Fibroblast of mammary gland (primary cell): ENCODE measurements around the gene CIT.

Experiments used
- DNase-seq: peaks from one replicate; pipeline ENCODE4 v3.0.0-alpha.2; 2010; ENCODE audit warnings: low read depth
- H3K4me3 ChIP-seq: 2 replicates; pipeline ENCODE4 v1.5.1; 2011; ENCODE audit warnings: low read depth, mild to moderate bottlenecking, low read length, moderate library complexity; ENCODE audit not compliant: control insufficient read depth
- TF ChIP-seq, protein P1 (sequence below): conservative IDR thresholded peaks from 2 replicates; pipeline ENCODE4 v1.5.1; 2011; ENCODE audit warnings: low read depth, low read length, inconsistent platforms; ENCODE audit not compliant: control insufficient read depth, insufficient read depth

The CIT gene

DNA sequence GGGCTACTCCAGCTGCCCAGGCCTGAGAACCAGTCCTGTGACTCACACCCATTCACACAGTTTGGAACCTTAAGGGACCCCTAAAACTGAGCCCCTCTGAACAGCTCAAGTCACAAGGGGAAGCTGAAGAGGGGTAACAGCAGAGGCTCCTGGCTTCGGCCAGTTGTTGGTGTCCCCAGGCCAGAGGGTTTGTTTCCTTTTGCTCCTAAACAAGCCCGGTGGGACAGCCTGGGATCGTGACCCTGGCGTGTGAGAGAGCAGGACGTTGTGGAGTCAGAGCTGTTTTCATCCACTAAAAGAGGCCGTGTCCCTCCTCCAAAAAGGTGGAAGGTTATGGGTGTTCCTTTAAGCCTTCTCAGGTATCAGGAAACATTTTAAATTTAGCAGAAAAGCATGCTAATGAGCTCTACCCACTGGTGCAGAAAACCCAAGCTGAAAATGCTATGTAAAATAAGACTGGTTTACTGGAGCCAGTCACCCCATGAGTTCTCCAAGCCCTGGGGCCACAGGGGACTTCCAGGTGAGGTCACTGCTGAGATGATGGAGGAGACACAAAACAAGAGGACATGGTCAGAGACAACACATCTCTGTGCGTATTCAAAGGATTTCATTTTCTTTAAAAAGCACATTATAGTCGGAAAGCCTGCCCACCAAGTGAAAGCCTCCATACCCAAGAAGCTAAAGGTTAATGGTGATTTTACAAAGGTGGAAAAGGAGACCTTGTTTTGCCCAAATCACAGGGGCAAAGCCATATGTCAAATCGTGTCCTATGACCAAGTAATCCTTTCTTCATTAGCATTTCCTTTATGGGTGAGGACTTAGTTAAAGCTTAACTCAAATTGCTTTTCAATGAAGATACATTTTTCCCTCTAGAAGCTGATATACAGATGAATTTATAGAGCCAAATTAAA, 195.1 kb downstream of the CIT start:
- H3K4me3 ChIP-seq, result no peak overlapping the region
- DNase-seq, result no peak
- TF ChIP-seq, protein P1, sequence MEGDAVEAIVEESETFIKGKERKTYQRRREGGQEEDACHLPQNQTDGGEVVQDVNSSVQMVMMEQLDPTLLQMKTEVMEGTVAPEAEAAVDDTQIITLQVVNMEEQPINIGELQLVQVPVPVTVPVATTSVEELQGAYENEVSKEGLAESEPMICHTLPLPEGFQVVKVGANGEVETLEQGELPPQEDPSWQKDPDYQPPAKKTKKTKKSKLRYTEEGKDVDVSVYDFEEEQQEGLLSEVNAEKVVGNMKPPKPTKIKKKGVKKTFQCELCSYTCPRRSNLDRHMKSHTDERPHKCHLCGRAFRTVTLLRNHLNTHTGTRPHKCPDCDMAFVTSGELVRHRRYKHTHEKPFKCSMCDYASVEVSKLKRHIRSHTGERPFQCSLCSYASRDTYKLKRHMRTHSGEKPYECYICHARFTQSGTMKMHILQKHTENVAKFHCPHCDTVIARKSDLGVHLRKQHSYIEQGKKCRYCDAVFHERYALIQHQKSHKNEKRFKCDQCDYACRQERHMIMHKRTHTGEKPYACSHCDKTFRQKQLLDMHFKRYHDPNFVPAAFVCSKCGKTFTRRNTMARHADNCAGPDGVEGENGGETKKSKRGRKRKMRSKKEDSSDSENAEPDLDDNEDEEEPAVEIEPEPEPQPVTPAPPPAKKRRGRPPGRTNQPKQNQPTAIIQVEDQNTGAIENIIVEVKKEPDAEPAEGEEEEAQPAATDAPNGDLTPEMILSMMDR, result no peak

DNA sequence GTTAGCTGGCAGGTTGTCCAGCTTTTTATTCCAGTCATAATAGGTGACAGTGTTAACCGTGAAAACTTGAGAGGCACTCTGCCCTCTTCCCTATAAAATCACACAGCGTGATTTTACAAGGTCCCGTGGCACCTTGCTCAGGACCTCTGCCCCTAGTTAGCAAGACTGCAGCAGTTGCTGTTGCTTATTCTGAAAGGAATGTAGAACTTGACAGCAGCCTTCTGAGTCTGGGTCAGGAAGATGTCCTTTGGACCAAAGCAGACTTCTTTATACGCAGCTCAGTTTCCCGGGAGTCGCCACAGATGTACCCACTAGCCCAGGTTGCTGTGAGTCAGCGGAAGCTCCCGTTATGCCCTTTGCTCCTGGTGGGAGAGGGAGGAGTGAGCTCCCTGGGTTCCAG, 196.0 kb downstream of the CIT start:
- no peak overlapping the region for H3K4me3 ChIP-seq
- no peak for DNase-seq
- TF ChIP-seq, protein P1, result no peak

DNA sequence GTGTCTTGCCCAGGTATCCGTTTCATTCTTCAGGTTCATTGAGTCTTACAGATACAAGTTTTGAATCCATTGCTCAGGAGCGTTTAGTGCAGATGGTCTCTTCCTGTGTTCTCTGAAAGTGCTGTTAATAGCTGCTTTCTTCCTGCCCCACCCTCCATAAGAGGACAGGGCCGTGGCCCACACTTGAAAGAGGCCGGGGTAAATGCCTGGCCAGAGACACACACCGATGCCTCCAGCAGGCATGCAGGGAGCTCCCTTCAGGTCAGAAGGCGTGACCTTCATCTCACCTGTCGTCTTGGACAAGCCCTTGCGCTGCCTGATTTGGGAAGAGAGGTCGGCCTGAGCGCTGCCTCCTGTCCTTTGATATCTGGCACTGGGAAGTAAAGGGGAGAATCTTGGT, 197.6 kb downstream of the CIT start:
- no peak overlapping the region for H3K4me3 ChIP-seq
- TF ChIP-seq, protein P1, result no peak
- DNase-seq, result no peak

DNA sequence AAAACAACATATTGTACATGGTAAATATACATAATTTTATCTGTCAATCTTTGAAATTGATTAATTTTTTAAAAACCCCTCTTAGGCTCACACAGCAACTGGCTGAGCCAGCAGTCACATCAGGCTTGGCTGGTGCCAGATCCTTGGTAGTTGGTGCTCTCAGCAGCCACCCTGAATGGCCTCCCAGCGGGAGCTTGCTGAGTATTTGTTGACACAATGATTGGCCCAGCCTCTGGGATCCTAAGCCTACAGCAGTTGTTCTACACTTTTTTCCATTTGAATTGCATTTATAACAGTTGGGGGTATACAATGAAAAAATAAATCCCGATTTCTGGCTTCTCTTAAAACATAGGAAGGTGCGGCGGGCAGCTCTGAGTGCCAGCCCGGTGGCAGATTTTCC, 198.0 kb downstream of the CIT start:
- H3K4me3 ChIP-seq, result no peak overlapping the region
- DNase-seq, result no peak
- TF ChIP-seq, protein P1, result no peak

DNA sequence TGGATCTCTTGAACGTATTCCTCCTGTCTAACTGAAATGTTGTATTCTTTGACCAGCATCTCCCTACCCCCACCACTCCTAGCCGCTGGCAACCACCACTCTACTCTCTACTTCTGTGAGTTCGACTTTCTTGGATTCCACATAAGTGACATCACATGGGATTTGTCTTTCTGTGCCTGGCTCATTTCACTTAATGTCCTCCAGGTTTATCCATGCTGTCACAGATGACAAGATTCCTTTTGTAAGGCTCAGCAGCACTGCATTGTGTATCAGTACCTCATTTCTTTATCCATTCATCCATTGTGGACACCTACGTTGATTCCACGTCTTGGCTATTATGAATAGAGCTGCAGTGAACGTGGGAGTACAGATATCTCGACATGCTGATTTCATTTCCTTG, 198.7 kb downstream of the CIT start:
- no peak overlapping the region for H3K4me3 ChIP-seq
- DNase-seq, result no peak
- TF ChIP-seq, protein P1, result no peak

DNA sequence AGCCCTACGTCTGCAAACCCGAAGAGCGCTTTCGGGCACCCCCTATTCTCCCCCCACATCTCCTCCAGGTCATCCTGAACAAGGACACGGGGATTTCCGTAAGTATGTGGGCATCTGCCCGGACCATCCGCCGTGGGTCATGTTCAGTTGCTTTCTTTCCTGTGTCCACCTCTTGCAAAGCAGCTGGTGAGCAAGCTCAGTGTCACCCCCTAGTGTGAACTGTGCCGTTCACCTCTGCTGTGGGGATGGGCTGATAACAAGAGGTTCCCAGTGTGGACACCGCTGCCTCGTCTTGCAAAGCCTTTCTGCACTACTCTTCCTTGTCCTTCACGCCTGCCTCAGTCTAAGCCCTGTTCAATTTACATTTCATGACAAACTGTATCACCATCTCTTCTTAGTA, 200.5 kb downstream of the CIT start:
- H3K4me3 ChIP-seq, result no peak overlapping the region
- TF ChIP-seq, protein P1, result no peak
- no peak for DNase-seq
